GM23338 (cell line): ENCODE data around the gene SIM1. TPM values are rescaled to one million over a fixed set of nuclear protein-coding genes. Genes with fewer than 3 reads are reported as not detected.

Experiments used
- ATAC-seq: fragments of 200-7000 bp; cut with Tn5 transposase; 3 replicates; pipeline ENCODE4 v1.9.1; 2020
- DNase-seq: peaks from one replicate; pipeline ENCODE4 v3.0.0-alpha.2; 2015; ENCODE audit warnings: low spot score
- H2AFZ ChIP-seq: fragments of 200-600 bp; sonication (generic); 2 replicates; pipeline ENCODE4 v1.8.0; 2016; ENCODE audit warnings: antibody characterized with exemption, mild to moderate bottlenecking, moderate library complexity
- H3F3A ChIP-seq: fragments of 200-600 bp; sonication (generic); replicated peaks from 2 replicates; pipeline ENCODE4 v1.8.0; 2017; ENCODE audit warnings: antibody characterized with exemption, mixed run types, low read depth
- H3K27ac ChIP-seq: fragments of 200-600 bp; sonication (generic); 2 replicates; pipeline ENCODE4 v1.6.1; 2016; ENCODE audit warnings: low read depth
- H3K27me3 ChIP-seq: fragments of 200-600 bp; sonication (generic); 2 replicates; pipeline ENCODE4 v1.8.0; 2016; ENCODE audit warnings: mild to moderate bottlenecking, mixed run types, moderate library complexity; ENCODE audit not compliant: insufficient read depth
- H3K36me3 ChIP-seq: fragments of 200-600 bp; sonication (generic); 2 replicates; pipeline ENCODE4 v1.8.0; 2016; ENCODE audit warnings: mild to moderate bottlenecking; ENCODE audit not compliant: insufficient read depth
- H3K4me1 ChIP-seq: fragments of 200-600 bp; sonication (generic); 2 replicates; pipeline ENCODE4 v1.8.0; 2016; ENCODE audit warnings: mild to moderate bottlenecking, moderate library complexity; ENCODE audit not compliant: insufficient read depth
- H3K4me2 ChIP-seq: fragments of 200-600 bp; sonication (generic); 2 replicates; pipeline ENCODE4 v1.7.1; 2017; ENCODE audit warnings: mixed run types
- H3K4me3 ChIP-seq: fragments of 200-600 bp; sonication (generic); 2 replicates; pipeline ENCODE4 v1.6.1; 2016; ENCODE audit warnings: mixed run types
- H3K79me2 ChIP-seq: fragments of 200-600 bp; sonication (generic); replicated peaks from 2 replicates; pipeline ENCODE4 v1.8.0; 2017; ENCODE audit warnings: mild to moderate bottlenecking; ENCODE audit not compliant: insufficient read depth
- H3K9me2 ChIP-seq: fragments of 200-600 bp; sonication (generic); 2 replicates; pipeline ENCODE4 v1.8.0; 2017; ENCODE audit not compliant: insufficient read depth
- H4K20me1 ChIP-seq: fragments of 200-600 bp; sonication (generic); replicated peaks from 2 replicates; pipeline ENCODE4 v1.8.0; 2017; ENCODE audit warnings: mild to moderate bottlenecking; ENCODE audit not compliant: insufficient read depth
- H3K27ac Mint-ChIP-seq: 2 replicates; pipeline ENCODE4 v1.8.0; 2020; ENCODE audit warnings: inconsistent platforms, mild to moderate bottlenecking, moderate library complexity, mixed read lengths
- H3K27me3 Mint-ChIP-seq: 3 replicates; pipeline ENCODE4 v1.8.0; 2022; ENCODE audit warnings: low read depth, mild to moderate bottlenecking, moderate library complexity, mixed read lengths, inconsistent platforms; ENCODE audit not compliant: insufficient read depth, poor library complexity
- H3K36me3 Mint-ChIP-seq: 3 replicates; pipeline ENCODE4 v1.8.0; 2021; ENCODE audit warnings: low read depth, mild to moderate bottlenecking, inconsistent platforms, moderate library complexity, mixed read lengths
- H3K4me1 Mint-ChIP-seq: 3 replicates; pipeline ENCODE4 v1.8.0; 2020; ENCODE audit warnings: mild to moderate bottlenecking, inconsistent platforms, mixed read lengths
- H3K4me3 Mint-ChIP-seq: 3 replicates; pipeline ENCODE4 v1.8.0; 2021; ENCODE audit warnings: moderate library complexity, mild to moderate bottlenecking, inconsistent platforms, mixed read lengths
- H3K9me3 Mint-ChIP-seq: 3 replicates; pipeline ENCODE4 v1.8.0; 2020; ENCODE audit warnings: moderate library complexity, mild to moderate bottlenecking, inconsistent platforms, mixed read lengths
- CREB1 ChIP-seq: fragments of 250-450 bp; sonication (Bioruptor Pico); IDR thresholded peaks from 2 replicates; pipeline ENCODE4 v1.5.0; 2020; ENCODE audit warnings: low read depth, mild to moderate bottlenecking, moderate library complexity
- JUNB ChIP-seq: IDR thresholded peaks from one replicate; pipeline ENCODE4 v1.6.1; 2016; ENCODE audit warnings: antibody characterized with exemption; ENCODE audit not compliant: unreplicated experiment
- NANOG ChIP-seq: IDR thresholded peaks from 2 replicates; pipeline ENCODE4 v1.6.1; 2016; ENCODE audit warnings: antibody characterized with exemption, borderline replicate concordance
- STAT1 ChIP-seq: IDR thresholded peaks from one replicate; pipeline ENCODE4 v1.6.1; 2016; ENCODE audit warnings: antibody characterized with exemption; ENCODE audit not compliant: unreplicated experiment
- ZNF331 ChIP-seq: fragments of 250-450 bp; sonication (Bioruptor Pico); IDR thresholded peaks from 2 replicates; pipeline ENCODE4 v1.5.0; 2020; ENCODE audit warnings: low read depth, mild to moderate bottlenecking, moderate library complexity
- polyA plus RNA-seq: library from polyadenylated mRNA; unstranded; fragments of >200 nt; fragmentation: Nextera tagmentation; extraction: Ambion mirVana; gene quantifications from 2 replicates; pipeline ENCODE4 v1.2.1, GENCODE V29; 2016
- total RNA-seq: library from RNA; depleted of rRNA; stranded (reverse); fragments of >200 nt; shearing (Covaris generic); gene quantifications from 2 replicates; pipeline ENCODE4 v1.2.3, GENCODE V29; 2014
- TF ChIP-seq, protein P1 (sequence below): IDR thresholded peaks from 2 replicates; pipeline ENCODE4 v1.6.1; 2016; ENCODE audit warnings: antibody characterized with exemption
- TF ChIP-seq, protein P2 (sequence below), 2 experiments: fragments of 200-600 bp in 1 of 2; sonication (generic) in 1 of 2; conservative IDR thresholded peaks; 2 replicates each; pipeline versions ENCODE4 v1.5.1 to v1.6.1; 2016 to 2017; ENCODE audit warnings: antibody characterized with exemption in 2 of 2, low read depth in 2 of 2, mild to moderate bottlenecking in 2 of 2, moderate library complexity in 1 of 2
- TF ChIP-seq, protein P3 (sequence below): IDR thresholded peaks from one replicate; pipeline ENCODE4 v1.6.1; 2018; ENCODE audit warnings: antibody characterized with exemption; ENCODE audit not compliant: unreplicated experiment

SIM1 gene
- total and polyA plus RNA-seq, 2 experiments from 2014 or later, result 0.42 to 0.49 TPM

DNA sequence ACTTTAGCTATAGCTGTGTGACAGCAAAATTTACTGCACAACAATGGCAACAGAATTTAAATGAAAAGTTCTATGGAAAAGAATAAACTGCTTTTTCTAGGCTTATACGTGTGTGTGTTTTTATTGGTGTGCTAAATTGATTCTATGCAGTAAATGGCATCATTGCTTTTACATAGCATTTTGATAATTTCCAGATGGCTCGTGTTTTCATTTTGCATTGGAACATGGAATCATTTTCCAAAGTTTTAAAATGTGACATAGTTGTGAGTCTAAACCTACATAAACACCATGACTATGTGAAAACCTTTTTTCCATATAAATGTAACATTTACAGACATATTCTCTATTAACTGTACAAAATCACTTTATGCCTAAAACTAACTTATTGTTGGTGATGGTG is 127.8 kb downstream of the SIM1 start:
- H3K4me3 Mint-ChIP-seq, result no peak overlapping the region
- no peaks in the 10 kb centered on the region for H3K36me3 ChIP-seq
- TF ChIP-seq, protein P1, sequence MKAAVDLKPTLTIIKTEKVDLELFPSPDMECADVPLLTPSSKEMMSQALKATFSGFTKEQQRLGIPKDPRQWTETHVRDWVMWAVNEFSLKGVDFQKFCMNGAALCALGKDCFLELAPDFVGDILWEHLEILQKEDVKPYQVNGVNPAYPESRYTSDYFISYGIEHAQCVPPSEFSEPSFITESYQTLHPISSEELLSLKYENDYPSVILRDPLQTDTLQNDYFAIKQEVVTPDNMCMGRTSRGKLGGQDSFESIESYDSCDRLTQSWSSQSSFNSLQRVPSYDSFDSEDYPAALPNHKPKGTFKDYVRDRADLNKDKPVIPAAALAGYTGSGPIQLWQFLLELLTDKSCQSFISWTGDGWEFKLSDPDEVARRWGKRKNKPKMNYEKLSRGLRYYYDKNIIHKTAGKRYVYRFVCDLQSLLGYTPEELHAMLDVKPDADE, result no peak
- H3K4me3 ChIP-seq, result no peak overlapping the region
- peaks cover 3% of the 10 kb centered on the region; the same call in 2 of the 3 replicates for H3K4me1 Mint-ChIP-seq
- no peak overlapping the region for H2AFZ ChIP-seq
- H3K4me2 ChIP-seq, result no peak overlapping the region
- H3F3A ChIP-seq, result no peaks in the 10 kb centered on the region
- H3K27me3 Mint-ChIP-seq, result no peaks in the 10 kb centered on the region
- H3K4me1 ChIP-seq, result no peaks in the 10 kb centered on the region
- no peak for DNase-seq
- H3K27ac Mint-ChIP-seq, result no peak overlapping the region
- no peaks in the 10 kb centered on the region for H4K20me1 ChIP-seq
- no peaks in the 10 kb centered on the region for H3K9me2 ChIP-seq
- no peaks in the 10 kb centered on the region; the same call in 2 of the 3 replicates for H3K9me3 Mint-ChIP-seq
- no peaks in the 10 kb centered on the region for H3K27me3 ChIP-seq
- ATAC-seq, result no peak
- no peaks in the 10 kb centered on the region for H3K79me2 ChIP-seq
- H3K36me3 Mint-ChIP-seq, result no peaks in the 10 kb centered on the region
- no peak overlapping the region for H3K27ac ChIP-seq

DNA sequence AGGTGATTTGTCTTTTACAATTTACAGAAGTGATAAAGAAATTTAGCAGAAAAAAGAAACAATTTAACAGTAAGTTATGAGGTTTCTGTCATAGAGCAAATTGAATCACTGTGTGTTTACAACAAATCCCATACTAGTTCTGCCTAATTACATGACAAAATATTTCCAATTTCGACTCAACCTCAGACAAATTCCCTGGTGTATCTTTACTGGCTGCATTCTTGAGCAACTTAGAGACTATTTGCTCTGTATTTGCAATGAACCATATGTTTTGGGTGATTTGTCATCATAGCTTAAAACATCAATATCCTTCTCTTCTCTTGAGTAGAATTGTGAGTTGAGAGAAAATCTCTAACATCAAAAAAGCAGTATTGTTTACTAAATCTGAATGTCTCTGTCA is 128.7 kb downstream of the SIM1 start:
- ATAC-seq (no peak), DNase-seq (no peak)
- H3K36me3 Mint-ChIP-seq, result no peaks in the 10 kb centered on the region
- H3K9me3 Mint-ChIP-seq, result no peaks in the 10 kb centered on the region; the same call in 2 of the 3 replicates
- Histone ChIP-seq H3K4me2 (no peak overlapping the region), H2AFZ (no peak overlapping the region), H3F3A (no peaks in the 10 kb centered on the region), H3K36me3 (no peaks in the 10 kb centered on the region), H3K27ac (no peak overlapping the region), H3K4me1 (no peaks in the 10 kb centered on the region), H3K4me3 (no peak overlapping the region), H3K79me2 (no peaks in the 10 kb centered on the region), H4K20me1 (no peaks in the 10 kb centered on the region), H3K9me2 (no peaks in the 10 kb centered on the region), H3K27me3 (no peaks in the 10 kb centered on the region)
- H3K27ac Mint-ChIP-seq, result no peak overlapping the region
- H3K27me3 Mint-ChIP-seq, result no peaks in the 10 kb centered on the region
- TF ChIP-seq, protein P2, sequence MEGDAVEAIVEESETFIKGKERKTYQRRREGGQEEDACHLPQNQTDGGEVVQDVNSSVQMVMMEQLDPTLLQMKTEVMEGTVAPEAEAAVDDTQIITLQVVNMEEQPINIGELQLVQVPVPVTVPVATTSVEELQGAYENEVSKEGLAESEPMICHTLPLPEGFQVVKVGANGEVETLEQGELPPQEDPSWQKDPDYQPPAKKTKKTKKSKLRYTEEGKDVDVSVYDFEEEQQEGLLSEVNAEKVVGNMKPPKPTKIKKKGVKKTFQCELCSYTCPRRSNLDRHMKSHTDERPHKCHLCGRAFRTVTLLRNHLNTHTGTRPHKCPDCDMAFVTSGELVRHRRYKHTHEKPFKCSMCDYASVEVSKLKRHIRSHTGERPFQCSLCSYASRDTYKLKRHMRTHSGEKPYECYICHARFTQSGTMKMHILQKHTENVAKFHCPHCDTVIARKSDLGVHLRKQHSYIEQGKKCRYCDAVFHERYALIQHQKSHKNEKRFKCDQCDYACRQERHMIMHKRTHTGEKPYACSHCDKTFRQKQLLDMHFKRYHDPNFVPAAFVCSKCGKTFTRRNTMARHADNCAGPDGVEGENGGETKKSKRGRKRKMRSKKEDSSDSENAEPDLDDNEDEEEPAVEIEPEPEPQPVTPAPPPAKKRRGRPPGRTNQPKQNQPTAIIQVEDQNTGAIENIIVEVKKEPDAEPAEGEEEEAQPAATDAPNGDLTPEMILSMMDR (conservative IDR thresholded peaks at IDR 0.05; ENCODE audit: low read depth in 2 of 2), result no peak
- no peak for TF ChIP-seq CREB1 (CRISPR knock-in tag)
- no peak for TF ChIP-seq NANOG
- TF ChIP-seq ZNF331 (CRISPR knock-in tag), result no peak
- TF ChIP-seq, protein P3, sequence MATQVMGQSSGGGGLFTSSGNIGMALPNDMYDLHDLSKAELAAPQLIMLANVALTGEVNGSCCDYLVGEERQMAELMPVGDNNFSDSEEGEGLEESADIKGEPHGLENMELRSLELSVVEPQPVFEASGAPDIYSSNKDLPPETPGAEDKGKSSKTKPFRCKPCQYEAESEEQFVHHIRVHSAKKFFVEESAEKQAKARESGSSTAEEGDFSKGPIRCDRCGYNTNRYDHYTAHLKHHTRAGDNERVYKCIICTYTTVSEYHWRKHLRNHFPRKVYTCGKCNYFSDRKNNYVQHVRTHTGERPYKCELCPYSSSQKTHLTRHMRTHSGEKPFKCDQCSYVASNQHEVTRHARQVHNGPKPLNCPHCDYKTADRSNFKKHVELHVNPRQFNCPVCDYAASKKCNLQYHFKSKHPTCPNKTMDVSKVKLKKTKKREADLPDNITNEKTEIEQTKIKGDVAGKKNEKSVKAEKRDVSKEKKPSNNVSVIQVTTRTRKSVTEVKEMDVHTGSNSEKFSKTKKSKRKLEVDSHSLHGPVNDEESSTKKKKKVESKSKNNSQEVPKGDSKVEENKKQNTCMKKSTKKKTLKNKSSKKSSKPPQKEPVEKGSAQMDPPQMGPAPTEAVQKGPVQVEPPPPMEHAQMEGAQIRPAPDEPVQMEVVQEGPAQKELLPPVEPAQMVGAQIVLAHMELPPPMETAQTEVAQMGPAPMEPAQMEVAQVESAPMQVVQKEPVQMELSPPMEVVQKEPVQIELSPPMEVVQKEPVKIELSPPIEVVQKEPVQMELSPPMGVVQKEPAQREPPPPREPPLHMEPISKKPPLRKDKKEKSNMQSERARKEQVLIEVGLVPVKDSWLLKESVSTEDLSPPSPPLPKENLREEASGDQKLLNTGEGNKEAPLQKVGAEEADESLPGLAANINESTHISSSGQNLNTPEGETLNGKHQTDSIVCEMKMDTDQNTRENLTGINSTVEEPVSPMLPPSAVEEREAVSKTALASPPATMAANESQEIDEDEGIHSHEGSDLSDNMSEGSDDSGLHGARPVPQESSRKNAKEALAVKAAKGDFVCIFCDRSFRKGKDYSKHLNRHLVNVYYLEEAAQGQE, result no peak
- no peak for TF ChIP-seq JUNB
- TF ChIP-seq STAT1, result no peak
- no peak overlapping the region for H3K4me3 Mint-ChIP-seq
- peaks cover 3% of the 10 kb centered on the region; the same call in 2 of the 3 replicates for H3K4me1 Mint-ChIP-seq
